GM12878 (cell line): Measurements from ENCODE around the gene NFATC3. TPM values are rescaled to one million over a fixed set of nuclear protein-coding genes. Genes with fewer than 3 reads are reported as not detected.
"Not testable (repeated sequence)": the region's sequence is repeated elsewhere in the genome, so short reads cannot be mapped to it uniquely, and the experiment has no call there.

Experiments
- ATAC-seq: fragments of 200-7000 bp; cut with Tn5 transposase; 3 replicates; pipeline ENCODE4 v1.9.1; 2020; ENCODE audit warnings: mild to moderate bottlenecking, moderate library complexity
- BruUV-seq: library from RNA; stranded (reverse); fragments of 400-500 nt; replicated peaks from 2 replicates; lab custom pipeline; 2021; lab: Mats Ljungman, UMichigan
- CTCF ChIA-PET: fragments of 300-600 bp; sonication (Branson Sonifier 250); formaldehyde crosslinking; extraction: SDS; loops from one replicate; lab custom pipeline; 2021; ENCODE audit warnings: inconsistent platforms; lab: Yijun Ruan, JAX
- POLR2A ChIA-PET: fragments of 350-600 bp; formaldehyde crosslinking; extraction: SDS; loops from one replicate; lab custom pipeline; 2021; ENCODE audit warnings: inconsistent platforms; lab: Charles Lee
- RAD21 ChIA-PET: fragments of 300-600 bp; sonication (Branson Sonifier 250); formaldehyde crosslinking; loops from one replicate; lab custom pipeline; 2023; ENCODE audit warnings: antibody characterized with exemption; ENCODE audit not compliant: unreplicated experiment; lab: Charles Lee
- SMC1A ChIA-PET: fragments of 300-600 bp; sonication (Branson Sonifier 250); formaldehyde crosslinking; loops from one replicate; lab custom pipeline; 2023; ENCODE audit not compliant: unreplicated experiment, uncharacterized antibody; lab: Charles Lee
- DNase-seq: peaks from one replicate; pipeline ENCODE4 v3.0.0-alpha.2; 2011; ENCODE audit warnings: low read depth, low spot score
- FAIRE-seq: peaks from 3 replicates; lab custom pipeline; 2011; peaks lifted over from hg19 to GRCh38; lab: Jason Lieb, UNC
- H2AFZ ChIP-seq: 2 replicates; pipeline ENCODE4 v1.6.0; 2011; ENCODE audit warnings: low read depth, low read length, control low read depth; ENCODE audit not compliant: control insufficient read depth
- H3K27ac ChIP-seq: 2 replicates; pipeline ENCODE4 v1.5.1; 2011; ENCODE audit warnings: control low read depth; ENCODE audit not compliant: control insufficient read depth, insufficient read depth
- H3K27me3 ChIP-seq, 2 experiments: replicated peaks in 1 of 2; 2 replicates each; pipeline versions ENCODE4 v1.6.0 to v1.6.1; 2011; ENCODE audit warnings: low read length in 1 of 2; ENCODE audit not compliant: control insufficient read depth in 2 of 2, insufficient read depth in 2 of 2
- H3K36me3 ChIP-seq, 2 experiments: 2 replicates each; pipeline ENCODE4 v1.5.1; 2011; ENCODE audit warnings: low read length in 1 of 2; ENCODE audit not compliant: control insufficient read depth in 2 of 2, insufficient read depth in 2 of 2
- H3K4me1 ChIP-seq: 2 replicates; pipeline ENCODE4 v1.6.1; 2011; ENCODE audit warnings: mild to moderate bottlenecking, low read length, moderate library complexity, mixed read lengths; ENCODE audit not compliant: control insufficient read depth, insufficient read depth
- H3K4me2 ChIP-seq: 2 replicates; pipeline ENCODE4 v1.6.0; 2011; ENCODE audit warnings: control low read depth; ENCODE audit not compliant: control insufficient read depth, insufficient read depth
- H3K4me3 ChIP-seq: fragments of 200-600 bp; sonication (generic); 2 replicates; pipeline ENCODE4 v1.5.1; 2016
- H3K79me2 ChIP-seq: 2 replicates; pipeline ENCODE4 v1.6.0; 2011; ENCODE audit warnings: low read length; ENCODE audit not compliant: control insufficient read depth, insufficient read depth
- H3K9ac ChIP-seq: 2 replicates; pipeline ENCODE4 v1.8.0; 2011; ENCODE audit warnings: low read length, control low read depth, mixed read lengths; ENCODE audit not compliant: control insufficient read depth, insufficient read depth
- H3K9me3 ChIP-seq: replicated peaks from 3 replicates; pipeline ENCODE4 v1.5.1; 2011; ENCODE audit warnings: mild to moderate bottlenecking, low read length; ENCODE audit not compliant: control insufficient read depth, insufficient read depth
- H4K20me1 ChIP-seq: 2 replicates; pipeline ENCODE4 v1.6.0; 2011; ENCODE audit not compliant: control insufficient read depth, insufficient read depth
- FOXK2 ChIP-seq: fragments of 450-650 bp; IDR thresholded peaks from 2 replicates; pipeline ENCODE4 v1.6.1; 2017; ENCODE audit warnings: mild to moderate bottlenecking, moderate library complexity
- MTA3 ChIP-seq: IDR thresholded peaks from 2 replicates; pipeline ENCODE4 v1.6.1; 2012; ENCODE audit warnings: low read length, inconsistent platforms, borderline replicate concordance
- WGBS: methylation state at CpG from one replicate; pipeline ENCODE4 v1.1.6; 2016; ENCODE audit warnings: low lambda C conversion rate; ENCODE audit not compliant: insufficient replicate concordance, insufficient coverage; ENCODE audit errors: missing lambda C conversion rate; 5-methylcytosine and 5-hydroxymethylcytosine counted together
- in situ Hi-C: fragments of 300-500 bp; cut with MboI; formaldehyde crosslinking; loops from 9 replicates; pipeline ENCODE4 v1.14.3; 2018; ENCODE audit warnings: mixed read lengths
- intact Hi-C: fragments of 100-400 bp; cut with micrococcal nuclease; formaldehyde crosslinking; loops from one replicate; pipeline ENCODE4 v1.14.2; 2022; ENCODE audit not compliant: unreplicated experiment
- polyA plus RNA-seq, 11 experiments: library from polyadenylated mRNA; depleted of rRNA in 4 of 11; unstranded in 6 of 11; stranded (reverse) in 5 of 11; fragments of >200 nt; fragmentation: Nextera tagmentation in 4 of 11; fragmentation: Illumina TruSeq in 1 of 11; extraction: Ambion mirVana in 4 of 11; extraction: Trizol in 1 of 11; gene quantifications; 1 replicate in 1 of 11; 2 replicates in 10 of 11; pipeline versions ENCODE4 v1.2.1 to v1.2.3, GENCODE V29; 2011 to 2016; ENCODE audit warnings: inconsistent platforms in 2 of 11, missing spikeins in 2 of 11, low read depth in 1 of 11
- total RNA-seq, 4 experiments: library from RNA; depleted of rRNA in 3 of 4; stranded (reverse); fragments of >200 nt in 3 of 4; fragmentation: Illumina TruSeq in 1 of 4; extraction: Trizol in 1 of 4; gene quantifications; 2 replicates each; pipeline versions ENCODE4 v1.2.1 to v1.2.3, GENCODE V29; 2013 to 2021

The NFATC3 gene
- total and polyA plus RNA-seq, 10 of the 15 experiments (the other 5 are each of a cell fraction or from before 2014, with no cell fraction given): 4.2 to 37.6 (median 24.9) TPM

- RAD21 ChIA-PET: not testable (repeated sequence)
These were observed 29.8 kb downstream of the NFATC3 start for GRCh38 chr16:68114939-68115338.

DNA sequence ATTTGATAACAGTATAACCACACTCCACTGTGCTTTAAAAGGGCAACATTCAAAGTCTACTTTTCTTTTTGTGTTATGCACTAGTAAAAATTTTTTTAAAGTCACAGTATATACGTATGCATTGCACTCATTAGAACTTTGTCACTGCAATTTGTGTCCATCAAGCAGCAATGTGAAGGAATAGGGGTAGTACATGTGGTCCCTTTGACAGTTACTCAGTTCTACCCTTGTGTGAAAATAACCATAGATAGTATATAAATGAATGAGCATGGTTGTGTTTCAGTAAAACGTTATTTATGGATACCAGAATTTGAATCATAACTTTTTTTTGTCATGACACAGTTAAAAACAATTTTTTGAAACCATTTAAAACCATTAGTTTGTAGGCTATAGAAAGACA lies 30.7 kb downstream of the NFATC3 start:
- Histone ChIP-seq H3K9ac (no peak overlapping the region), H3K4me3 (no peak overlapping the region), H3K79me2 (peaks cover 54% of the 10 kb centered on the region), H3K4me1 (peaks cover 19% of the 10 kb centered on the region), H3K27ac (no peak overlapping the region), H3K9me3 (peaks cover 2% of the 10 kb centered on the region; the same call in 2 of the 3 replicates), H3K36me3 (no peaks in the 10 kb centered on the region; a peak in 1 of 4 replicates), H3K27me3 (no peaks in the 10 kb centered on the region), H4K20me1 (no peaks in the 10 kb centered on the region), H3K4me2 (no peak overlapping the region), H2AFZ (no peak overlapping the region)
- ChIA-PET CTCF (interaction anchor here (2.0 kb wide), 1 partner anchor 44 kb away, joined by 9 read pairs; no protein-coding TSS in a partner anchor), RAD21 (no interaction called here), SMC1A (interaction anchor here (0.6 to 6.2 kb wide), 3 partner anchors 30 to 361 kb away, joined by 3 to 41 read pairs (median 4); partner anchors contain the start of gene NFATC3), POLR2A (no interaction called here)
- ATAC-seq (no peak), DNase-seq (no peak), FAIRE-seq (no peak)
- intact Hi-C loops: no loop called here
- TF ChIP-seq MTA3 (no peak), FOXK2 (no peak)
- WGBS: 18% methylated on average over 2 of the region's 2 CpGs
- no TSS peak for BruUV-seq
- in situ Hi-C loops: no loop called here

More at GRCh38 chr16:68114939-68115338, 29.8 kb downstream of the NFATC3 start:
- intact Hi-C loops, DNase-seq, H4K20me1 ChIP-seq, H3K36me3 ChIP-seq, BruUV-seq, in situ Hi-C loops, H2AFZ ChIP-seq, H3K4me3 ChIP-seq, H3K27ac ChIP-seq, H3K9me3 ChIP-seq, H3K27me3 ChIP-seq, H3K4me2 ChIP-seq, ATAC-seq, H3K9ac ChIP-seq, POLR2A ChIA-PET, FAIRE-seq: not testable (repeated sequence)
- peaks cover 14% of the 10 kb centered on the region for H3K4me1 ChIP-seq
- SMC1A ChIA-PET: interaction anchor here (0.7 kb wide), 1 partner anchor 43 kb away, joined by 4 read pairs; no protein-coding TSS in a partner anchor
- CTCF ChIA-PET: interaction anchor here (2.3 kb wide), 1 partner anchor 21 kb away, joined by 7 read pairs; no protein-coding TSS in a partner anchor
- peaks cover 47% of the 10 kb centered on the region for H3K79me2 ChIP-seq
- 98% methylated on average over 8 of the region's 8 CpGs for WGBS
